Measurements from ENCODE around the gene COLEC12.
"Not testable (repeated sequence)": the region's sequence is repeated elsewhere in the genome, so short reads cannot be mapped to it uniquely, and the experiment has no call there.

The COLEC12 gene

DNA sequence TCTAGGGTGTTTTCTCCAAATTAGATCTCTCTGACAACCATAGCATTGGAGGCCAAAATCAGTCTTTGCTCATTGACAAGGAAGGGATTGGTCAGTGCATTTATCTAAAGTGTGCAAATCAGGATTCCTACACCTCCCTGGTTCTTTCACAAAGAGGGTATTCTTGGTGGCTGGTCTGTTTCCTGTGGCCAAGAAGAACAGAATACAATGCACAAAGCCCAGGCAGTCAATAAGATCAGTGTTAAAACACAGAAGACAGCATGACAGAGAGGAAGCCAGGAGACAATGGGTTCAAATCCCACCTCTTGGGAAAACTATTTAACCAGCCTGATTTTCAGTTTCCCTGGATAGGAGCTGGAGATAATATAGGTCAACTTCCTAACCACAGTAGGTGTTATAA lies 186.6 kb downstream of the COLEC12 start:
- no peak for TF ChIP-seq BACH2 (CRISPR knock-in tag; IDR thresholded peaks at IDR 0.05; ENCODE audit: borderline replicate concordance)
- no peak for ATAC-seq

DNA sequence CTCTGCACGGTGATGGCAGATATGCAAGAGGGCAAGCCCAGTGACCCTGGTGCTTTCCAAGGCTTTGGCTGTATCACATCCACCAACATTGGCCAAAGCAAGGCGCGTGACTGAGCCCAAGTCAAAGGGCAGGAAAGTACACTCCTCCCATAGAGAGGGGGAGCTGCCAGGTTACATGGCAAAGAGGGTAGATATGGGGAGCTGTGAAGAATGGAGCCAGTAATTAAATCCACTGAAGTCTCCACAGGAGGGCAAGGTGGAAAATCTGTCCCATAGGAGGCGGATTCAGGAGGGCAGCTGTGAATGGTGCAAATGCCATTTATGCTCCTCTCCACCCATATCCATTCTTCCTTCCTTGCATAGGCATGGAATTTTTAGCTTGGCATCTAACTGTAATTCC lies 188.1 kb downstream of the COLEC12 start:
- no peak for ATAC-seq

DNA sequence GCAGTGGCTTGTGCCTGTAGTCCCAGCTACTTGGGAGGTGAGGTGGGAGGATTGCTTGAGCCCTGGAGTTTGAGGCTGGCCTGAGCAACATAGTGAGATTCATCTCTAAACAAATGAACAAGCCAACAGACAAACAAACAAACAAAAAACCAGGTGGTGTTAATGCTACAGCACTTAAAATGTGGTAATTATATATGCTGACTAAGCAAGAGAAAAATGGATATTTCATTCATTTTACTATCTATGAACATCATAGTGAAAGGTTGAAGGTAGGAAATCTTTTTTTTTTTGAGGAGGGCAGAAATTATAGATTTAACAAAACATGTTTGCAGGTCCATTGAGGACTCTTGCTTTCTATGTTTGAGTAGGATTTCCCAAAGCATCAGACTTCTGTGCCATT lies 190.5 kb downstream of the COLEC12 start:
- TF ChIP-seq ZNF565 (CRISPR knock-in tag; conservative IDR thresholded peaks at IDR 0.05; ENCODE audit: low read depth) (no peak), CSDC2 (CRISPR knock-in tag; IDR thresholded peaks at IDR 0.05) (no peak), OSR1 (CRISPR knock-in tag; IDR thresholded peaks at IDR 0.05) (no peak), RARB (CRISPR knock-in tag; IDR thresholded peaks at IDR 0.05) (no peak), ZC3H10 (CRISPR knock-in tag; IDR thresholded peaks at IDR 0.05) (no peak), ZNF70 (CRISPR knock-in tag; IDR thresholded peaks at IDR 0.05) (no peak), TCF4 (CRISPR knock-in tag; IDR thresholded peaks at IDR 0.05; ENCODE audit: borderline replicate concordance) (no peak), TOX (CRISPR knock-in tag; IDR thresholded peaks at IDR 0.05; ENCODE audit: borderline replicate concordance) (no peak), ESRRG (CRISPR knock-in tag; IDR thresholded peaks at IDR 0.05) (no peak), ISL1 (CRISPR knock-in tag; IDR thresholded peaks at IDR 0.05) (no peak), SNAI2 (CRISPR knock-in tag; IDR thresholded peaks at IDR 0.05) (no peak), ZNF8 (CRISPR knock-in tag; IDR thresholded peaks at IDR 0.05) (no peak), ZFP30 (CRISPR knock-in tag; IDR thresholded peaks at IDR 0.05) (no peak), PPARA (CRISPR knock-in tag; IDR thresholded peaks at IDR 0.05; ENCODE audit: borderline replicate concordance) (no peak)
- TF ChIP-seq, protein P1, sequence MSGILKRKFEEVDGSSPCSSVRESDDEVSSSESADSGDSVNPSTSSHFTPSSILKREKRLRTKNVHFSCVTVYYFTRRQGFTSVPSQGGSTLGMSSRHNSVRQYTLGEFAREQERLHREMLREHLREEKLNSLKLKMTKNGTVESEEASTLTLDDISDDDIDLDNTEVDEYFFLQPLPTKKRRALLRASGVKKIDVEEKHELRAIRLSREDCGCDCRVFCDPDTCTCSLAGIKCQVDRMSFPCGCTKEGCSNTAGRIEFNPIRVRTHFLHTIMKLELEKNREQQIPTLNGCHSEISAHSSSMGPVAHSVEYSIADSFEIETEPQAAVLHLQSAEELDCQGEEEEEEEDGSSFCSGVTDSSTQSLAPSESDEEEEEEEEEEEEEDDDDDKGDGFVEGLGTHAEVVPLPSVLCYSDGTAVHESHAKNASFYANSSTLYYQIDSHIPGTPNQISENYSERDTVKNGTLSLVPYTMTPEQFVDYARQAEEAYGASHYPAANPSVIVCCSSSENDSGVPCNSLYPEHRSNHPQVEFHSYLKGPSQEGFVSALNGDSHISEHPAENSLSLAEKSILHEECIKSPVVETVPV (CRISPR knock-in tag; IDR thresholded peaks at IDR 0.05), result no peak
- TF ChIP-seq, protein P2, sequence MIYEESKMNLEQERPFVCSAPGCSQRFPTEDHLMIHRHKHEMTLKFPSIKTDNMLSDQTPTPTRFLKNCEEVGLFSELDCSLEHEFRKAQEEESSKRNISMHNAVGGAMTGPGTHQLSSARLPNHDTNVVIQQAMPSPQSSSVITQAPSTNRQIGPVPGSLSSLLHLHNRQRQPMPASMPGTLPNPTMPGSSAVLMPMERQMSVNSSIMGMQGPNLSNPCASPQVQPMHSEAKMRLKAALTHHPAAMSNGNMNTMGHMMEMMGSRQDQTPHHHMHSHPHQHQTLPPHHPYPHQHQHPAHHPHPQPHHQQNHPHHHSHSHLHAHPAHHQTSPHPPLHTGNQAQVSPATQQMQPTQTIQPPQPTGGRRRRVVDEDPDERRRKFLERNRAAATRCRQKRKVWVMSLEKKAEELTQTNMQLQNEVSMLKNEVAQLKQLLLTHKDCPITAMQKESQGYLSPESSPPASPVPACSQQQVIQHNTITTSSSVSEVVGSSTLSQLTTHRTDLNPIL (CRISPR knock-in tag; IDR thresholded peaks at IDR 0.05; ENCODE audit: low read depth), result no peak
- TF ChIP-seq, protein P3, sequence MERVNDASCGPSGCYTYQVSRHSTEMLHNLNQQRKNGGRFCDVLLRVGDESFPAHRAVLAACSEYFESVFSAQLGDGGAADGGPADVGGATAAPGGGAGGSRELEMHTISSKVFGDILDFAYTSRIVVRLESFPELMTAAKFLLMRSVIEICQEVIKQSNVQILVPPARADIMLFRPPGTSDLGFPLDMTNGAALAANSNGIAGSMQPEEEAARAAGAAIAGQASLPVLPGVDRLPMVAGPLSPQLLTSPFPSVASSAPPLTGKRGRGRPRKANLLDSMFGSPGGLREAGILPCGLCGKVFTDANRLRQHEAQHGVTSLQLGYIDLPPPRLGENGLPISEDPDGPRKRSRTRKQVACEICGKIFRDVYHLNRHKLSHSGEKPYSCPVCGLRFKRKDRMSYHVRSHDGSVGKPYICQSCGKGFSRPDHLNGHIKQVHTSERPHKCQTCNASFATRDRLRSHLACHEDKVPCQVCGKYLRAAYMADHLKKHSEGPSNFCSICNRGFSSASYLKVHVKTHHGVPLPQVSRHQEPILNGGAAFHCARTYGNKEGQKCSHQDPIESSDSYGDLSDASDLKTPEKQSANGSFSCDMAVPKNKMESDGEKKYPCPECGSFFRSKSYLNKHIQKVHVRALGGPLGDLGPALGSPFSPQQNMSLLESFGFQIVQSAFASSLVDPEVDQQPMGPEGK (CRISPR knock-in tag; IDR thresholded peaks at IDR 0.05; ENCODE audit: borderline replicate concordance), result no peak
- TF ChIP-seq, protein P4, sequence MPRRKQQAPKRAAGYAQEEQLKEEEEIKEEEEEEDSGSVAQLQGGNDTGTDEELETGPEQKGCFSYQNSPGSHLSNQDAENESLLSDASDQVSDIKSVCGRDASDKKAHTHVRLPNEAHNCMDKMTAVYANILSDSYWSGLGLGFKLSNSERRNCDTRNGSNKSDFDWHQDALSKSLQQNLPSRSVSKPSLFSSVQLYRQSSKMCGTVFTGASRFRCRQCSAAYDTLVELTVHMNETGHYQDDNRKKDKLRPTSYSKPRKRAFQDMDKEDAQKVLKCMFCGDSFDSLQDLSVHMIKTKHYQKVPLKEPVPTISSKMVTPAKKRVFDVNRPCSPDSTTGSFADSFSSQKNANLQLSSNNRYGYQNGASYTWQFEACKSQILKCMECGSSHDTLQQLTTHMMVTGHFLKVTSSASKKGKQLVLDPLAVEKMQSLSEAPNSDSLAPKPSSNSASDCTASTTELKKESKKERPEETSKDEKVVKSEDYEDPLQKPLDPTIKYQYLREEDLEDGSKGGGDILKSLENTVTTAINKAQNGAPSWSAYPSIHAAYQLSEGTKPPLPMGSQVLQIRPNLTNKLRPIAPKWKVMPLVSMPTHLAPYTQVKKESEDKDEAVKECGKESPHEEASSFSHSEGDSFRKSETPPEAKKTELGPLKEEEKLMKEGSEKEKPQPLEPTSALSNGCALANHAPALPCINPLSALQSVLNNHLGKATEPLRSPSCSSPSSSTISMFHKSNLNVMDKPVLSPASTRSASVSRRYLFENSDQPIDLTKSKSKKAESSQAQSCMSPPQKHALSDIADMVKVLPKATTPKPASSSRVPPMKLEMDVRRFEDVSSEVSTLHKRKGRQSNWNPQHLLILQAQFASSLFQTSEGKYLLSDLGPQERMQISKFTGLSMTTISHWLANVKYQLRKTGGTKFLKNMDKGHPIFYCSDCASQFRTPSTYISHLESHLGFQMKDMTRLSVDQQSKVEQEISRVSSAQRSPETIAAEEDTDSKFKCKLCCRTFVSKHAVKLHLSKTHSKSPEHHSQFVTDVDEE (CRISPR knock-in tag; IDR thresholded peaks at IDR 0.05), result no peak
- TF ChIP-seq, protein P5, sequence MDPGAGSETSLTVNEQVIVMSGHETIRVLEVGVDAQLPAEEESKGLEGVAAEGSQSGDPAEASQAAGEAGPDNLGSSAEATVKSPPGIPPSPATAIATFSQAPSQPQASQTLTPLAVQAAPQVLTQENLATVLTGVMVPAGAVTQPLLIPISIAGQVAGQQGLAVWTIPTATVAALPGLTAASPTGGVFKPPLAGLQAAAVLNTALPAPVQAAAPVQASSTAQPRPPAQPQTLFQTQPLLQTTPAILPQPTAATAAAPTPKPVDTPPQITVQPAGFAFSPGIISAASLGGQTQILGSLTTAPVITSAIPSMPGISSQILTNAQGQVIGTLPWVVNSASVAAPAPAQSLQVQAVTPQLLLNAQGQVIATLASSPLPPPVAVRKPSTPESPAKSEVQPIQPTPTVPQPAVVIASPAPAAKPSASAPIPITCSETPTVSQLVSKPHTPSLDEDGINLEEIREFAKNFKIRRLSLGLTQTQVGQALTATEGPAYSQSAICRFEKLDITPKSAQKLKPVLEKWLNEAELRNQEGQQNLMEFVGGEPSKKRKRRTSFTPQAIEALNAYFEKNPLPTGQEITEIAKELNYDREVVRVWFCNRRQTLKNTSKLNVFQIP (CRISPR knock-in tag; IDR thresholded peaks at IDR 0.05; ENCODE audit: borderline replicate concordance, low read depth), result no peak
- ATAC-seq, result no peak

More for the DNA sequence above, 188.1 kb downstream of the COLEC12 start:
- TF ChIP-seq BACH2 (CRISPR knock-in tag; IDR thresholded peaks at IDR 0.05; ENCODE audit: borderline replicate concordance) (no peak), ISL1 (CRISPR knock-in tag; IDR thresholded peaks at IDR 0.05) (no peak), ZC3H10 (CRISPR knock-in tag; IDR thresholded peaks at IDR 0.05) (no peak), ESRRG (CRISPR knock-in tag; IDR thresholded peaks at IDR 0.05) (no peak), RARB (CRISPR knock-in tag; IDR thresholded peaks at IDR 0.05) (no peak), ZFP30 (CRISPR knock-in tag; IDR thresholded peaks at IDR 0.05) (no peak)

DNA sequence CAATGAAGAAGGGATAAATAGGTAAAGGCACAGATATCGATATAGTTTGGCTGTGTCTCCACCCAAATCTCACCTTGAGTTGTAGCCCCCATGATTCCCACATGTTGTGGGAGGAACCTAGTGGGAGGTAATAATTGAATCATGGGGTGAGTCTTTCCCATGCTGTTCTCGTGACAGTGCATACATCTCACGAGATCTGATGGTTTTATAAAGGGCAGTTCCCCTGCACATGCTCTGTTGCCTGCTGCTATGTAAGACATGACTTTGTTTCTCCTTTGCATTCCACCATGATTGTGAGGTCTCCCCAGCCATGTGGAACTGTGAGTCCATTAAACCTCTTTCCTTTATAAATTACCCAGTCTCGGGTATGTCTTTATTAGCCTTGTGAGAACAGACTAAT lies 192.4 kb downstream of the COLEC12 start:
- not testable (repeated sequence) for ATAC-seq

Measured in SK-N-SH treated with all-trans-retinoic acid at 6 μM for 48 hours (cell line).